ENCODE measurements around the gene RASA1.

The RASA1 gene

DNA sequence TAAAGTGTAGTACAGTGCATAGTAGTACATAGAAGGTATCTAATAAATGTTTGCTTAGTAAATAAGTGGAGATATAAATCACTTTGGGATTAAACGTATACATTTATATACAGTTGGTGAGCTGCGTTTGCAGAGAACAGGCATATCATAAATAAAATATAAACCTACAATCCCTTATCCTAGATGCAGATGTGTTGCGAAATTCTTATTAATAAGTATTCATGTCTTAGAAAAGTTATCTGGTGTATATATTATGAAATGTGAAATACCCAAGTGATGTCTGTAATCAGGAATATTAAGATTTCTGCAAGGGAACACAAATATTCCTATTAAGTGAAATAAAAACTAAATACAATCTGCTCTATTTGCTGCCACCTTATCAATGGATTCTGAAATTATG is 136.2 kb downstream of the RASA1 start:
- no peak for DNase-seq (ENCODE audit: low read depth)

- DNase-seq (ENCODE audit: low read depth) = no peak
These were observed 136.7 kb downstream of the RASA1 start for GRCh38 chr5:87404359-87404758.

GRCh38 chr5:87405472-87406155 is 137.9 kb downstream of the RASA1 start:
- no peak for DNase-seq (ENCODE audit: low read depth)

DNA sequence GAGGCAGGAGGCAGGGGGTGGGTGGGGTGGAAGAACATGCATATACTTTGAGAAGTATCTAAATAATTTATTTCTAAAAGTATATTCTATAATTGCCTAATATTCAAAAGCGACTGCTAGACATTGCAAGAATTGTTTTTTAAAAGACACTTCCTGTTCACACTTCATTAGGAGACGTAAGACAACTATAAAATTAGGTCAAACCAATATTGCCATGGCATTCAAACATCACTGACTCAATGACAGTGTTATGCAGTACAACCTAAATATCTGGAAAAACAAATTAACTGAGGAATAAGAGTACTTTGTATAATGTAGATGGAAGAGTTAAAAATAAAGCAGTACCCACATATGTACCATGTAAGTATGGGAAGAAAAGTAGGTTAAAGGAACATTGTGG is 140.5 kb downstream of the RASA1 start:
- DNase-seq (ENCODE audit: low read depth) = no peak

- peak; percentile 90 for DNase-seq (ENCODE audit: low read depth)
These were observed 143.2 kb downstream of the RASA1 start for GRCh38 chr5:87410931-87411330.

- DNase-seq (ENCODE audit: low read depth) = no peak
These were observed 143.9 kb downstream of the RASA1 start for GRCh38 chr5:87411586-87411972.

- peak; percentile 47 for DNase-seq (ENCODE audit: low read depth)
These were observed 144.4 kb downstream of the RASA1 start for GRCh38 chr5:87411973-87412629.

DNA sequence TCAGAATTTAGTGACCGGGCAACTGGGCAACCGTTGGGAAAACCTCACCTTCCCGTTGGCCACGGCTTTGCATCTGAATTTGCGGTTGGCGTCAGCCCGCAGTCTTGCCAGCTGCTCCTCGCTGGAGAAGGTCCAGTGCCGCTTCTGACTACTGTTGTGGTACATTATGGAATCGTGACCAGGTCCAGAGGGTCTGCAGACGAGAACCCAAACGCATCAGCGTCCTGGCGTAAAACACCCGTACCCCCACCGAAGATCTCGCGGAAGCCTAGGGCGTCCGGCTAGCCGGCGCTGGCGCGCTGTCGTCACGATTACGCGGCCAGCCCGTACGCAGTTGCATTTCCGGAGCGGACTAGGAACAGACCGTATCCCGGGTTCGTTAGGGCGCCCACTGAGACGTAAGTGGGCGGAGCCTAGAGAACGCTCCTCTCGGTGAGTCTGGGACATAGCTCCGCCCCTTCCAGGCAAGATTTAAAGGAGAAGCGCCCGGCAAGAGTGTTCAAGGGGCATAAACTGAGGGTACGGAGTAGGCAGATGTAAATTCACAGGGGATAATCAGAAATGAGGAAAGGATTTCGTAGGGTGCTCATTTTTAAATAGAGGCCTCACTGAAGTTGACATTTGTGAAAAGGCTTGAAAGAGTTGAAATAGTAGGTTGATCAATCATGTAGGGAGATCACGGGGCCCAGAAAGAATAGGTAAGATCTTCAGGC is 145.1 kb downstream of the RASA1 start, which contains the start of gene CCNH:
Gene CCNH, minus strand, starts transcription at position 301 of the 713 bp plus-strand sequence. Its CDS starts 136 bp downstream, at position 165.
- peak; percentile 98 for DNase-seq (ENCODE audit: low read depth)

- no peak for DNase-seq (ENCODE audit: low read depth)
These were observed 145.6 kb downstream of the RASA1 start for GRCh38 chr5:87413343-87413645.

DNA sequence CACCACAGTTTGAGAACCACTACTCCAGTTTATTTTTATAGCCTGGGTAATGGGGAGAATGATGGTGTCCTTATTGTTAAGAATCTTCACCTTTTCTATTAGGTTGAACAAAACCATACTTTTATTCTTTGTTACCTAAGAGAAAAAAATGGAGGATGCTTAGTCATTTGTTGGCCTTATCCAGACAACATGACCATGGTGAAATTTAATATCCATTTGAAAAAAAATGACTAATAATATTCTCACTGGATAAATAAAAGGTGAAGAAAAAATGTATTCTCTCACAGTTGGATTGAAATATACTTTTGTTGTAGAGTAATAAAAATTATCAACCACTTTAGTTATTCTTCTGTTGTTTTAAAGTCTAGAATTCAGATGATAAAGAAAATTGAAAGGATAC is 150.8 kb downstream of the RASA1 start:
- no peak for DNase-seq (ENCODE audit: low read depth)

DNA sequence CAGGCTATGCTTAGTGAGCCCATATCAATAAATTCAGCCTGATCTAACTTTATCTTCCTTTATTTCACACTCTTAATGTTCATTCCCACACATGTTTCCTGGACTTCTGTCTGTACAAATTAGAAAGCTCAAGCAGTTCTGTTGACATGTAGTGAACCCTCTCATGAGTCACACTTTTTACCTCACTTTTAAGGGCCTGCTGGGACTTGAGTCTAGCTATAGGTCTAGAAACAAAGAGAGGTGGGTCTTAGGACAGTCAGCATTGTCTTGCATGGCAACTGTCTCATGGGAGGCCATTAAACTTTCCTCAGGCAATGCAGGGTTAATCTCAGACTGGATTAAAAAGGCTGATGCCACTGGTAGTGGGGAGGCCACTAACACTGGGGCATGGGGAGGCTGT is 153.6 kb downstream of the RASA1 start:
- DNase-seq (ENCODE audit: low read depth) = no peak

- DNase-seq (ENCODE audit: low read depth) = no peak
These were observed 156.1 kb downstream of the RASA1 start for GRCh38 chr5:87423755-87424154.

GRCh38 chr5:87430863-87431457 is 163.3 kb downstream of the RASA1 start:
- DNase-seq (ENCODE audit: low read depth) = no peak

GRCh38 chr5:87432460-87432859 is 164.8 kb downstream of the RASA1 start:
- DNase-seq (ENCODE audit: low read depth) = no peak

DNA sequence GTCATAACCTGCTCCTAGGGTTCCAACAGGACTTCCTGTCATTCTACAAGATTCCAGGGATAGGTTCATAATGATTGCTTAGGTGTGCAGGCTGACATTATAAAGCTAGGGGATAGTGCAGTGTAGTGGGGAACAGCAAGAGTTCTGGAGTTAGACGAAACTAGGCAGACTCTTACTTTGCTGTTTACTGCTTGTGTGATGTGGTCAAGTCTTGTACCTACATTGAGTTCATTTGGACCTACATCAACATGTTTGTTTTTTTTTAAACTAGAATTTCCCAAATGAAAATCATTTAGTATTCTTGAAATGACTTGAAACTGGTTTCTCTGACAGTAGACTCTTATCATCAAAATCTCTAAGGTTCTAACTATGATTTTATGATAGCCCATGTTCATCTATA is 166.3 kb downstream of the RASA1 start:
- no peak for DNase-seq (ENCODE audit: low read depth)

DNA sequence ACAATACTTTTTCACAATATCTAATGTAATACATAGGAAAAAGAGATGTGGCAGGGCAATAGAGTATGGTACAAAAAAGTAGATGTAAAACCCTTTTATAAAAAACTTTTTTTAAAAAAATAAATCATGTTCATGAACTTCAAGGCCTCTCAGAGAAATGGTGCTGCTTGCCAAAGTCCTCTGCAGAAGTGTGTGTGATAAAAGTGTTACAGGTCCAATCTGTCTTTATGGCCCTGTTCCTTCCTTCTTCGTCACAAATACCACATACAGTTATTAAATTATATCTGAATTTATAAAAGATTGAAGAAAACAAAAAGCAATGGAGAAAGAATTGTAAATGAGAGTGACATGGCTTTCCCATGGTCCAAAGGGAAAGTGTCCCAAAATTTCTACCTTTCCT is 166.8 kb downstream of the RASA1 start:
- no peak for DNase-seq (ENCODE audit: low read depth)

GRCh38 chr5:87435144-87435694 is 167.5 kb downstream of the RASA1 start:
- no peak for DNase-seq (ENCODE audit: low read depth)

DNA sequence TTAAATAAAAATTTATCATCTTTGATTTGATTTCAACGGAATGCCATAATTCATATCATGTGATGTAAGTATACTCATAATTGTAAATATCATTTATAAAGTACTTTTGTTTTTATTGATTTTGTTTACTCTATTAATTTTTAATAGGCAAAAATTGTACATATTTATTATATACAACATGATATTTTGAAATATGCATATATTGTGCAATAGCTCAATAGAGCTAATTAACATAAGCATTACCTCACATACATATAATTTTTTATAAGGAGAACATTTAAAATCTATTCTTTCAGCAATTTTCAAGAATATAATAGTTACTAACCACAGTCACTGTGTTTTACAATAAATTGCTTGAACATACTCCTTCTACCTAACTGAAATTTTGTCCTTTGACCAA is 170.0 kb downstream of the RASA1 start:
- no peak for DNase-seq (ENCODE audit: low read depth)

GRCh38 chr5:87438231-87438630 is 170.5 kb downstream of the RASA1 start:
- no peak for DNase-seq (ENCODE audit: low read depth)

Data from iris pigment epithelial cell (primary cell).